A549 (cell line): ENCODE results near the gene LRRC1. TPM values are rescaled to one million over a fixed set of nuclear protein-coding genes. Genes with fewer than 3 reads are reported as not detected.

Source experiments
- ATAC-seq, 2 experiments: fragments of 200-7000 bp in 1 of 2; fragments of >200 bp in 1 of 2; cut with Nextera tagmentation in 1 of 2; cut with Tn5 transposase in 1 of 2; 3 replicates each; pipeline versions ENCODE4 v1.8.0 to v1.9.1; 2018 to 2020; ENCODE audit warnings: mild to moderate bottlenecking in 1 of 2, moderate library complexity in 1 of 2
- CTCF ChIA-PET: fragments of 300-600 bp; sonication (Branson Sonifier 250); formaldehyde crosslinking; extraction: SDS; loops from one replicate; lab custom pipeline; 2021; ENCODE audit warnings: antibody characterized with exemption, inconsistent platforms; lab: Yijun Ruan, JAX
- POLR2A ChIA-PET: fragments of 350-600 bp; formaldehyde crosslinking; extraction: SDS; loops from one replicate; lab custom pipeline; 2021; ENCODE audit warnings: antibody characterized with exemption, inconsistent platforms; lab: Yijun Ruan, JAX
- DNase-seq, 2 experiments: peaks; one replicate each; pipeline versions ENCODE4 v3.0.0 to v3.0.0-alpha.2; 2011 to 2016; ENCODE audit warnings: low read depth in 1 of 2, low spot score in 1 of 2
- FAIRE-seq: peaks from 2 replicates; lab custom pipeline; 2011; peaks lifted over from hg19 to GRCh38; lab: Jason Lieb, UNC
- H3K27ac ChIP-seq, 2 experiments: fragments of >200 bp; sonication (Bioruptor Twin); formaldehyde crosslinking; 3 replicates each; pipeline ENCODE4 v1.5.1; 2016 to 2017
- H3K4me1 ChIP-seq: fragments of >200 bp; sonication (Bioruptor Twin); formaldehyde crosslinking; 3 replicates; pipeline ENCODE4 v1.6.1; 2016
- H3K4me2 ChIP-seq: fragments of >200 bp; sonication (Bioruptor Twin); formaldehyde crosslinking; 3 replicates; pipeline ENCODE4 v1.6.1; 2016
- H3K4me3 ChIP-seq: fragments of >200 bp; sonication (Bioruptor Twin); formaldehyde crosslinking; 3 replicates; pipeline ENCODE4 v1.5.1; 2016
- H3K9me3 ChIP-seq: fragments of >200 bp; sonication (Bioruptor Twin); formaldehyde crosslinking; 3 replicates; pipeline ENCODE4 v1.6.1; 2016
- CBX2 ChIP-seq: fragments of 200-600 bp; sonication (generic); IDR thresholded peaks from 2 replicates; pipeline ENCODE4 v1.6.1; 2016; ENCODE audit warnings: low read depth, mild to moderate bottlenecking, borderline replicate concordance
- CBX8 ChIP-seq: fragments of 200-600 bp; sonication (generic); IDR thresholded peaks from 2 replicates; pipeline ENCODE4 v1.6.1; 2016
- CHD2 ChIP-seq: fragments of 150-350 bp; IDR thresholded peaks from 2 replicates; pipeline ENCODE4 v1.6.1; 2014; ENCODE audit warnings: low read length; ENCODE audit not compliant: partially characterized antibody
- CHD4 ChIP-seq: fragments of 200-600 bp; sonication (generic); IDR thresholded peaks from 2 replicates; pipeline ENCODE4 v1.6.1; 2016; ENCODE audit warnings: antibody characterized with exemption, mild to moderate bottlenecking, borderline replicate concordance
- EHF ChIP-seq: fragments of 250-450 bp; sonication (Bioruptor Pico); IDR thresholded peaks from 2 replicates; pipeline ENCODE4 v1.5.0; 2020; ENCODE audit warnings: mild to moderate bottlenecking
- EHMT2 ChIP-seq: fragments of 200-600 bp; sonication (generic); IDR thresholded peaks from 2 replicates; pipeline ENCODE4 v1.6.1; 2016; ENCODE audit warnings: antibody characterized with exemption, low read depth, mild to moderate bottlenecking, moderate library complexity
- EP300 ChIP-seq, 2 experiments: fragments of >200 bp; sonication (Bioruptor Twin); formaldehyde crosslinking; IDR thresholded peaks; 2 replicates in 1 of 2; 3 replicates in 1 of 2; pipeline ENCODE4 v1.6.1; 2016 to 2017
- ESRRA ChIP-seq: fragments of 150-350 bp; IDR thresholded peaks from 2 replicates; pipeline ENCODE4 v1.6.1; 2014; ENCODE audit warnings: mild to moderate bottlenecking, low read length, borderline replicate concordance
- FOSB ChIP-seq: fragments of 250-450 bp; sonication (Bioruptor Pico); IDR thresholded peaks from 2 replicates; pipeline ENCODE4 v1.5.0; 2020; ENCODE audit warnings: mild to moderate bottlenecking, moderate library complexity
- FOXS1 ChIP-seq: fragments of 250-450 bp; sonication (Bioruptor Pico); IDR thresholded peaks from 2 replicates; pipeline ENCODE4 v1.5.0; 2020; ENCODE audit warnings: mild to moderate bottlenecking, moderate library complexity
- GATA3 ChIP-seq: IDR thresholded peaks from 2 replicates; pipeline ENCODE4 v1.6.1; 2012; ENCODE audit warnings: borderline replicate concordance
- HES2 ChIP-seq: fragments of >200 bp; sonication (Bioruptor Twin); formaldehyde crosslinking; IDR thresholded peaks from 2 replicates; pipeline ENCODE4 v1.6.1; 2016
- HOXA7 ChIP-seq: fragments of 250-450 bp; sonication (Bioruptor Pico); IDR thresholded peaks from 2 replicates; pipeline ENCODE4 v1.5.0; 2020; ENCODE audit warnings: mild to moderate bottlenecking, moderate library complexity
- HOXB5 ChIP-seq: fragments of 250-450 bp; sonication (Bioruptor Pico); IDR thresholded peaks from 2 replicates; pipeline ENCODE4 v1.5.0; 2020; ENCODE audit warnings: mild to moderate bottlenecking, moderate library complexity
- JUNB ChIP-seq: fragments of >200 bp; sonication (Bioruptor Twin); formaldehyde crosslinking; IDR thresholded peaks from 2 replicates; pipeline ENCODE4 v1.6.1; 2016
- KDM1A ChIP-seq: fragments of 200-600 bp; sonication (generic); IDR thresholded peaks from 2 replicates; pipeline ENCODE4 v1.6.1; 2016; ENCODE audit warnings: low read depth, mild to moderate bottlenecking
- KDM5A ChIP-seq: fragments of 200-600 bp; sonication (generic); IDR thresholded peaks from 2 replicates; pipeline ENCODE4 v1.6.1; 2016; ENCODE audit warnings: antibody characterized with exemption, mild to moderate bottlenecking
- NFE2L2 ChIP-seq: fragments of 150-350 bp; conservative IDR thresholded peaks from 2 replicates; pipeline ENCODE4 v1.6.1; 2014; ENCODE audit warnings: low read length
- RFX5 ChIP-seq: fragments of 450-650 bp; IDR thresholded peaks from 2 replicates; pipeline ENCODE4 v1.7.1; 2014; ENCODE audit warnings: antibody characterized with exemption, mild to moderate bottlenecking, moderate library complexity
- RNF2 ChIP-seq: fragments of 200-600 bp; sonication (generic); IDR thresholded peaks from 2 replicates; pipeline ENCODE4 v1.6.1; 2016; ENCODE audit warnings: low read depth, mild to moderate bottlenecking, antibody characterized with exemption, moderate library complexity, borderline replicate concordance
- SREBF2 ChIP-seq: fragments of 450-650 bp; IDR thresholded peaks from 2 replicates; pipeline ENCODE4 v1.6.1; 2014; ENCODE audit warnings: mild to moderate bottlenecking, moderate library complexity
- TFCP2L1 ChIP-seq: fragments of 250-450 bp; sonication (Bioruptor Pico); IDR thresholded peaks from 2 replicates; pipeline ENCODE4 v1.5.0; 2021; ENCODE audit warnings: mild to moderate bottlenecking
- USF2 ChIP-seq: fragments of 450-650 bp; IDR thresholded peaks from 2 replicates; pipeline ENCODE4 v1.6.1; 2014; ENCODE audit warnings: antibody characterized with exemption
- ZFP36 ChIP-seq: fragments of 450-650 bp; IDR thresholded peaks from 2 replicates; pipeline ENCODE4 v1.6.1; 2014; ENCODE audit warnings: borderline replicate concordance; ENCODE audit not compliant: partially characterized antibody
- ZSCAN20 ChIP-seq: fragments of 250-450 bp; sonication (Bioruptor Pico); IDR thresholded peaks from 2 replicates; pipeline ENCODE4 v1.8.0; 2022; ENCODE audit warnings: mild to moderate bottlenecking, moderate library complexity
- WGBS: methylation state at CpG from one replicate; pipeline ENCODE4 v1.1.6; 2017; ENCODE audit errors: missing lambda C conversion rate; 5-methylcytosine and 5-hydroxymethylcytosine counted together
- polyA plus RNA-seq, 4 experiments: library from polyadenylated mRNA; depleted of rRNA in 3 of 4; stranded (reverse); fragments of >200 nt; fragmentation: RNase III in 1 of 4; extraction: RNeasy Plus Mini Kit Qiagen cat#74134 plus additional on column Dnase treatment in 1 of 4; gene quantifications; 2 replicates in 3 of 4; 3 replicates in 1 of 4; pipeline ENCODE4 v1.2.3, GENCODE V29; 2011 to 2017
- TF ChIP-seq, protein P1 (sequence below): fragments of 250-450 bp; sonication (Bioruptor Pico); IDR thresholded peaks from 2 replicates; pipeline ENCODE4 v1.5.0; 2020; ENCODE audit warnings: low read depth, mild to moderate bottlenecking, moderate library complexity
- TF ChIP-seq, protein P2 (sequence below): IDR thresholded peaks from 2 replicates; pipeline ENCODE4 v1.6.1; 2012; ENCODE audit warnings: low read depth, borderline replicate concordance
- TF ChIP-seq, protein P3 (sequence below): fragments of >200 bp; sonication (Bioruptor Twin); formaldehyde crosslinking; IDR thresholded peaks from 3 replicates; pipeline ENCODE4 v1.6.1; 2016

LRRC1 gene
- polyA plus RNA-seq, 2 of the 4 experiments (the other 2 are of a cell fraction) = 5.2 to 8.0 TPM

DNA sequence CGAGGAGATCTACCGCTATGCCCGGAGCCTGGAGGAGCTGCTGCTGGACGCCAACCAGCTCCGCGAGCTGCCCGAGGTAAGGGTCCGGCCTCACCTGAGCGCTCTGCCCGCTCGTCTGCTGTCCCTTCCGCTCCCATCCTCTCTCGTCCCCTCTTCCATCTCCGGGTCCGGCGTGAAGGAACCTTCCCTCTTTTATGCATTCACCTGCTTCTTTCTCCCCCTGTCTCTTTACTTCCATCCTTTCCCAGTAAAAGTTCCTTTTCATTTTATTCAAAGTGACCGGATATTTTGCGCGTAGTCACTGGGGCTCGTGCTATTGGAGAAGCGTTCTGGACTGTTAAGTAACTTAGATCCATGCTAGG, 516 bp downstream of the LRRC1 start:
- Histone ChIP-seq H3K27ac (peak overlapping the region; percentile 95 to 97), H3K4me3 (peak overlapping the region; percentile 88), H3K4me2 (peak overlapping the region; percentile 92), H3K4me1 (peaks cover 18% of the 10 kb centered on the region; the same call in 2 of the 3 replicates), H3K9me3 (no peaks in the 10 kb centered on the region)
- WGBS = 2% methylated on average over 18 of the region's 21 CpGs
- ATAC-seq (peak; percentile 35 to 48), FAIRE-seq (no peak), DNase-seq (no peak)
- ChIA-PET POLR2A (interaction anchor here (0.6 to 3.3 kb wide), 13 partner anchors 11 to 298 kb away, joined by 3 to 33 read pairs (median 3); no protein-coding TSS in a partner anchor), CTCF (interaction anchor here (0.6 to 6.3 kb wide), 7 partner anchors 9 to 187 kb away, joined by 3 to 50 read pairs (median 3); no protein-coding TSS in a partner anchor)
- TF ChIP-seq CBX2 (no peak), USF2 (no peak), CHD4 (no peak), TFCP2L1 (CRISPR knock-in tag) (no peak), SREBF2 (no peak), ESRRA (no peak), KDM5A (no peak), HES2 (no peak), RNF2 (no peak), CBX8 (no peak), HOXB5 (no peak), EHF (CRISPR knock-in tag) (no peak), EHMT2 (no peak), FOSB (no peak)
- TF ChIP-seq, protein P1, sequence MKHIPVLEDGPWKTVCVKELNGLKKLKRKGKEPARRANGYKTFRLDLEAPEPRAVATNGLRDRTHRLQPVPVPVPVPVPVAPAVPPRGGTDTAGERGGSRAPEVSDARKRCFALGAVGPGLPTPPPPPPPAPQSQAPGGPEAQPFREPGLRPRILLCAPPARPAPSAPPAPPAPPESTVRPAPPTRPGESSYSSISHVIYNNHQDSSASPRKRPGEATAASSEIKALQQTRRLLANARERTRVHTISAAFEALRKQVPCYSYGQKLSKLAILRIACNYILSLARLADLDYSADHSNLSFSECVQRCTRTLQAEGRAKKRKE = no peak

DNA sequence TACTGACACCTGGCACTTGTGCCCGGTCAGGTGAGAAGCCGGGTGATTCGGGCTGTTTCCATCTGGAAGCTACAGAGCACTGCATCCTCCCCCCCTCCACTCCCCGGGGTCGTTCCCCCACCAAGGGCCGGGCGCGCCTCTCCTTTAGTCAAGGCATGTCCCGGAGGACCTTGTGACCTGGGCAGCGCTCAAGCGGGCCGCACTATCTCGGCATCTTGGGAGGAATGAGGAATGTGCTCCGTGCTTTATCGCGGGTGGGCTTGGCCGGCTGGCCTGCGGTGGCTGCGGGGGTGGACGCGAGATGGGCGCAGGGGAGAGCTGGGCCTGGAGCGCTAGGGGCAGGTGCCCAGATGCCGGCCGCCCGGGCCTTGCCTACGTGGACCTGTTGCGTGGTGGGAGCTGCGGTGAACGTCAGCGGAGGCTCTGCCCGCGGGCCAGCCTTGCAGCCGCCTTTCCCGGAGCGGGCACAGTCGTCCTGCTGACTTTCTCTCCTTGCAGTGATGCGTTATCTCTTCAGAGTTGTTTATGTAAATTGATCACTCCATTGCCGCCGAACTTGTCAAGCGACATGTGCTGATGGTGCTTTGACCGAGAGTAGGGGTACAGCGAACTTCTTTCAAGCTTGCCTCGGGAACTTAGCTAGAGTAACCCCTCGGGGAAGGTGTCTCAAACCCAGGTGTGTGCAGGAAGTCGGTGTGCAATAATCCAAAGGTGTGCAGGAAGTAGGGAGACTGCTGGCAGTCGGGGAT, 1.1 kb downstream of the LRRC1 start:
- WGBS = 83% methylated on average over 32 of the region's 47 CpGs
- peak overlapping the region; percentile 95 to 97; a peak in 5 of 6 replicates for H3K27ac ChIP-seq
- FAIRE-seq (no peak), ATAC-seq (no peak), DNase-seq (no peak)
- POLR2A ChIA-PET = interaction anchor here (1.1 to 3.3 kb wide), 4 partner anchors 17 to 163 kb away, joined by 3 to 33 read pairs (median 8); no protein-coding TSS in a partner anchor
- H3K4me1 ChIP-seq = peaks cover 18% of the 10 kb centered on the region; the same call in 2 of the 3 replicates
- H3K4me2 ChIP-seq = peak overlapping the region; percentile 92
- H3K9me3 ChIP-seq = no peaks in the 10 kb centered on the region
- peak overlapping the region; percentile 88 for H3K4me3 ChIP-seq
- CTCF ChIA-PET = interaction anchor here (0.6 to 6.3 kb wide), 5 partner anchors 61 to 161 kb away, joined by 3 to 50 read pairs (median 4); no protein-coding TSS in a partner anchor
- TF ChIP-seq EHF (CRISPR knock-in tag) = no peak
- no peak for TF ChIP-seq CHD4
- no peak for TF ChIP-seq CHD2
- TF ChIP-seq, protein P2, sequence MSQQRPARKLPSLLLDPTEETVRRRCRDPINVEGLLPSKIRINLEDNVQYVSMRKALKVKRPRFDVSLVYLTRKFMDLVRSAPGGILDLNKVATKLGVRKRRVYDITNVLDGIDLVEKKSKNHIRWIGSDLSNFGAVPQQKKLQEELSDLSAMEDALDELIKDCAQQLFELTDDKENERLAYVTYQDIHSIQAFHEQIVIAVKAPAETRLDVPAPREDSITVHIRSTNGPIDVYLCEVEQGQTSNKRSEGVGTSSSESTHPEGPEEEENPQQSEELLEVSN = no peak
- no peak for TF ChIP-seq RNF2
- TF ChIP-seq GATA3 = no peak
- no peak for TF ChIP-seq KDM1A
- TF ChIP-seq NFE2L2 = no peak
- TF ChIP-seq JUNB = no peak
- no peak for TF ChIP-seq USF2
- no peak for TF ChIP-seq HES2
- no peak for TF ChIP-seq RFX5
- TF ChIP-seq ZSCAN20 (CRISPR knock-in tag) = no peak
- TF ChIP-seq FOXS1 = no peak
- TF ChIP-seq HOXA7 (CRISPR knock-in tag) = no peak
- TF ChIP-seq ZFP36 = no peak
- TF ChIP-seq, protein P3, sequence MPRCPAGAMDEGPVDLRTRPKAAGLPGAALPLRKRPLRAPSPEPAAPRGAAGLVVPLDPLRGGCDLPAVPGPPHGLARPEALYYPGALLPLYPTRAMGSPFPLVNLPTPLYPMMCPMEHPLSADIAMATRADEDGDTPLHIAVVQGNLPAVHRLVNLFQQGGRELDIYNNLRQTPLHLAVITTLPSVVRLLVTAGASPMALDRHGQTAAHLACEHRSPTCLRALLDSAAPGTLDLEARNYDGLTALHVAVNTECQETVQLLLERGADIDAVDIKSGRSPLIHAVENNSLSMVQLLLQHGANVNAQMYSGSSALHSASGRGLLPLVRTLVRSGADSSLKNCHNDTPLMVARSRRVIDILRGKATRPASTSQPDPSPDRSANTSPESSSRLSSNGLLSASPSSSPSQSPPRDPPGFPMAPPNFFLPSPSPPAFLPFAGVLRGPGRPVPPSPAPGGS = no peak
- TF ChIP-seq EP300 (IDR thresholded peaks at IDR 0.05) = no peak
